Stimulated activated CD8-positive, alpha-beta memory T cell treated with anti-CD3 and anti-CD28 coated beads, Interleukin-12 subunit alpha, Interleukin-12 subunit beta, amount 100 ng/mL, for 24 hours (primary cell): ENCODE measurements around the gene PHC3.
"Not testable (repeated sequence)": the region's sequence is repeated elsewhere in the genome, so short reads cannot be mapped to it uniquely, and the experiment has no call there.

Experiments used
- DNase-seq: peaks from one replicate; pipeline ENCODE4 v3.0.0-alpha.2; 2020; ENCODE audit errors: extremely low read depth

Gene PHC3

DNA sequence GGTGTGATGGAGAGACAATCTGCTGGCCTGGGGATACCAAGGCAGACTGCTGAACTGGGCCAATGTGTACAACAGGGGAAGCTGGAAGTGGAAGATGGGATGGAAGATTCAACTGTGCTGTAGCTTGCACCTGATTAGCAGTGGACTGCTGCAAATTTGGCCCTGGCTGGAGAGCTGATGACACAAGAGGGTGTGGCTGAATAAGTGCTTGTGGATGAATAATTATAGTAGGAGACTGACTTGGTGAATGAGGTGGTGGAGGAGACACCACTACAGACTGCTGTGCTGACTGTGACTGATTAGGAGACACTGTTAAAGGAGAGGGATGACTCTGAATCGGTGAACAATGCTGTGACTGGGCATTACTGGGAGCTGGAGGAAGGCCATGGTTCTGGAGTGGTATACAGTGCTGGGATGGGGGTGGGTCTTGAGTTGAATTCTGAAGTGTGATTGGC is 52.5 kb downstream of the PHC3 start:
- no peak for DNase-seq

DNA sequence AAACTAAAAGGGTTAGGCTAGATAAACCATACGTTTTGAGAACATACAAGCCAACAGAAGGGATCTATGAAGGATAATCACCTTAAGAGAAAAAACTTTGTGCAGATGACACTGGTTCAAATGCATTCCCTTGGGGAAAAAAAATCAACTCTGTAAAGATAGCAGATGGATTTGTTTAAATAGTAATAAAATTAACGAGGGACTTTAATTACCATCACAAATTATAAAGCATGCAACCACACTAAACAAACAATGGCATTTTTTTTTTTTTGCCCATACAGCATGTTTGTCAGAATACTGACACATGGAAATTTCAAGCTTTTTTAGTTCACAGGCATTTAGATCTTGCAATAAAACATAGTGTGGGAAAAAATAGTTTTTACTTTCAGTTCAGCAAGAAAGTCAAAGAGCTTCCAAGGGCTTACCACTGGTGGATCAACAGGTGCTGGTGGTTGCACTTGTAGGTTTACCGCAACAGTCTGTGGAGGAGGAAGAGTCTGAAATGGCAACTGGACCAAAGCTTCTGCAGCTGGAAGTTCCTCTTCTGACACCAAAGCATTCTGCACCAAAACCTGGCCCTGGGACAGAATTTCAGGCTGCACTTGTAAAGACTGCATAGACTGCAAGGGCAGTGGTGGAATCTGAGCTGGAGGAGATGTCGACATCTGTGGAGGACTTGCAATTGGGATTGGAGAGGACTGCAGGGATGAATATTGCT is 53.1 kb downstream of the PHC3 start:
- no peak for DNase-seq

DNA sequence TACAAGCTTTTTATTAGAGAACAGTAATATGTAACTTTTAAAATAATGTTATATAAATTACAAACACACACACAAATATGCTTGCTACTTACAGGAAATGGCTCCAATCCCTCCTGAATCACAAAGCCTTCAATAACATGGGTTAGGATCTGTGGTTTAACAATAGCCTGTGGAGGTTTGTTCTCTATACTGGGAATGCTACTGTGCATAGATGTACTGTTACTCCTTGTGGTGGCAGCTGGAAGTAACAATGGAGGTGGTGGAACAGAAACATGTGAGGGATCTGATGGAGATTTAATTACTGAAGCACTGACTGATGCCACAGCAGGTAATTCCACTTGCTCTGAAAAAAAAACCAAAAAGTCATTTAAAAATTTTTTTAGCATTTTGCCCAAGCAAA is 64.4 kb downstream of the PHC3 start:
- no peak for DNase-seq

DNA sequence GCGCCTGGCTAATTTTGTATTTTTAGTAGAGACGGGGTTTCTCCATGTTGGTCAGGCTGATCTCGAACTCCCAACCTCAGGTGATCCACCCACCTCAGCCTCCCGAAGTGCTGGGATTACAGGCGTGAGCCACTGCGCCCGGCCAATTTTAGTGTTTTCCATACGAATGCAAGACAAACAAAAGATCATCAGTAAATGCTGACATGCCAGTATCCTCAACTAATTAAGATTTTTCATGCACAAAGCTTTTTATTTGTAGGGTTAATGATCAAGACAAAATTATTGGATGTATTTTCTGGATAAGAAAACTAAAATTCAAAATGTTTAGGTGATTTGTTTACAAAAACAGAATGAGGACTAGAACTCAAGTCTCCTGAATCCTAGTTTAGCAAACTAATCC is 67.4 kb downstream of the PHC3 start:
- not testable (repeated sequence) for DNase-seq

DNA sequence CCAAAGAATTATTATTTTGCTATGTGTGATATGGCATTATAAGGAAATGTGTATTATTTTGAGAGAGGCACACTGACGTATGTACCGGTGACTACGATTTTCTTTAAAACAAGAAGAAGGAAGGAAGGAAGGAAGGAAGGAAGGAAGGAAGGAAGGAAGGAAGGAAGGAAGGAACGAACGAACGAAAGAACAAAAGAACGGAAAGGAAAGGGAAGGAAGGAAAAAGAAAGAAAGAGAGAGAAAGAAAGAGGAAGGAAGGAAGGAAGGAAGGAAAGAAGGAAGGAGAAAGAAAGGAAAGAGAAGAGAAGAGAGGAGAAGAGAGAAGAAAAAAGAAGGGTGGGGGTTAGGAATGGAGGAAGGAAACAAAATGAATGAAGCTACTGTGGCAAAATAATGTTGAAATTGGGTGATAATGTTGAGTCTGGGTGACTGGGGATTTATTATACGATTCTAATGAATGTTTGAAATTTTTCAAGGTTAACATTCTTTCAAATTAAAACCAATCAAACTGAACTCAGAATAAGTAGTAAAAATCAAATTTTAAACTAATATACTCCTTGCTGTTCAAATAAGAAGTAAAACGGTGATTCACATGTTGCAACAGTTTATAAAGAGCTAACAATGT is 70.3 kb downstream of the PHC3 start:
- no peak for DNase-seq

DNA sequence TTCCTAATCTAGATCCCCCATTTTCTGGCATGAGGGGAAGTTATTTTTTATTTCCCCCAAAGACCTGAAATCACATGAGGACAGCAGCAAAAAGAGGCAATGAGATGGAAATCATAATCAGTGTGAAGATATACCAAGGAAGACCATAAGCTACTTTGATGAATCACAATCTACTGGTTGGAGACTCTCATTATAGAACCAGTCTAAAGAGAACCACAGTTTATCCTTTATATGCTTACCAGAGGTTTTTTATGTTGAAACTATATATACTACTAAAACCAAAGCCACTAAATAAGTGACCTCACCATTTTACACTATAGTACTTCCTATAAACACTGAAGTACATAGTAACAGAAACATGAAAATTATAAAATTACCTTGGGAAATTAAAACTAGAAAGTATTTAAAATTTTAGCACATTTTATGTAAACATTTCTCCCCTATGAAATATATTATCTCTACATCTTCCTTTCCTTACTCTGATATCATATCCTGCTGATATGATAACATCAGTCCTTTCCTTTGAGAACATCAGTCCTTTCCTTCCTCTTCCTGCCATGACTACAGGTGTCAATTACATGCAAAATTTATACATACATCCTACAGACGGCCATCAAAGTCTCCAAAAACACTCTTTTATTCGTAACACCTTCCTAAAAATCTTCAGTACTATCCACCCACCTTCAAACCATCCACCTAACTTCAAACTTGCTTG is 71.8 kb downstream of the PHC3 start:
- DNase-seq: no peak

DNA sequence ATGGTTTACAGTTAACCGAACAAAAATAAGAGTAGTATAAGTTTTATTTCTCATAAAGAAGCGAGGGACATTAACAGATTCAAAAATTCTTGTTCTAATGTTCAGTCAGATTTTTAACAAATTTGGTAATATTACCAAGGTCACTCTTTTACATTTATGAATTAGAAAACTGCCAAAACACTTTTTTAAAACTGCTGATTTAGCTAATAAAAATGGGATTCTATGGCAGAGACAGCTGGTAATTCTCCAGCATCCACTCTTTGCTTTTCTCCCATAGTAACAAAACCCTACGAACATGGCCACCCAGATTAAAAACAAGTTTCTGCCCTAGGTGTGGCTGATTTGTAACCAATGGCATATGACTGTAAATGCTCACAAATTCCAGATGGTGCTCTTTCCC is 72.6 kb downstream of the PHC3 start:
- DNase-seq: no peak

DNA sequence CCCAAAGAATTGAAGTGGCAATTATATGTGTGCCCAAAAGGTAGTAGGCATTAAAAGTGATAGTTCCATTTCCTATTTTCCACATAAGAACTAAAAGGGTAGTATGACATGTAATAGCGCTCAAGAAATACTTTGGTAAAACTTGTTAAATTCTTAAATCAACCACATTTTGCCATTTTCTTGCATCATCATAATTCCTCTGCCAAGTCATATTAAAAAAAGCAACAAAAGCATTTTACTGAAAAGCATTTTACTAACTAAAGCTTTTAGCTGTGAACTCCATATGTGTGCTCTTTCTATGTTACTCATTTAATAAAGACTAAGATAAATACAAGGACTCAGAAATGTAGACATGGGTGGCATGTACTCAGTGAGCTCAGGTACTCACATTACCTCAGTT is 73.6 kb downstream of the PHC3 start:
- DNase-seq: no peak

DNA sequence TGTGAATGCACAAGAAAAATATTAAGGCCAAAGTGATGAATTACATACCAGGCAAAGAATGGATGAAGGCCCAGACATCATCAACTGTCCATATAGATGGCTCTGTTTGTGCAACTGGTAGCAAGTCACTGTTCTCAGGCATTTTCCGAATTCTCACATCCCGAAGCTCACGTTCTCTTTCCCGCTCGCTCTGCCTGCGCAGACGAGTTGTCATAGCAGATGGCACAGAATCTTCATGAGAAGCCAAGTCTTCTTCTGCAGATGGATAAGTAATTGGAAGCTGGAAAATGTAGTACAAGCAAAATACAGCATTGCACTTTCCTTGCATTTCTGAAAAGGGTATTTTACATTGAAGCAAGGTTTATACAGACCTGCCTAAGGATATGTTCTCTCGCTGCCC is 79.1 kb downstream of the PHC3 start:
- DNase-seq: no peak

DNA sequence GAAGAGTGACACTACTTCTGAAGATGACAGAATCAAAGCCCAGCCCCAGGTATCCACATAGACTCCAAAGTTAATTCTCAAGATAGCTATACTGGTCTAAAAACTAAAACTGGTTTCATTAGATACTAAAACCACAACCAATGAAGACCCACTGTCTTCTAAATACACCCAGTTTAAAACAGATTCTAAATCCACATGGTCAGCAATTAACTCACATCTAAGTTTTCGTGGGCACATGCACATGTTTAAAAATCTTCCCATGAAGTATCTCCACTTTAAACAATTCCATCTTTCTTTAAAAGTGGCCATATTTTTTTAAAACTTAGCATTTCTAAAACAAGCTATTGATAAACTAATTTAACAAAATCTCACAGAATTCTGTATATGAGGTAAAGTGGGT is 80.6 kb downstream of the PHC3 start:
- DNase-seq: no peak

DNA sequence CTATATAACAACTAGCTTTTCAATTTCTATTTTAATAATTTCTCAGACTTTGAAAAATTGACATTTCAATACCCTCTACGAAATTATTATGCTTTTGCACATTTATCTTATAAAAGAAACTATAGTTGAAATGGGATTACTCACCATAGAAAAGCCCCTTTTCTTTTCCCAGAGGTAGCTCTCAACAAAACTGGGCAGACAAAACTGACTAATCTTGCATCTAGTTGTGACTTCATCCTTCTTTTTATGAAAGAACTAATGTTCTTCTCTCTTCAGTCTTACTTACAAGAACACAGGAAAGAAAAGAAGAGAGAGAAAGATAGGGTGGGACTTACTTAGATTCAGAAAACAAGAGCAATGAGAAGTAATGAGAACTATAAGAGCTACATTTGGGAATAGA is 82.8 kb downstream of the PHC3 start:
- no peak for DNase-seq

DNA sequence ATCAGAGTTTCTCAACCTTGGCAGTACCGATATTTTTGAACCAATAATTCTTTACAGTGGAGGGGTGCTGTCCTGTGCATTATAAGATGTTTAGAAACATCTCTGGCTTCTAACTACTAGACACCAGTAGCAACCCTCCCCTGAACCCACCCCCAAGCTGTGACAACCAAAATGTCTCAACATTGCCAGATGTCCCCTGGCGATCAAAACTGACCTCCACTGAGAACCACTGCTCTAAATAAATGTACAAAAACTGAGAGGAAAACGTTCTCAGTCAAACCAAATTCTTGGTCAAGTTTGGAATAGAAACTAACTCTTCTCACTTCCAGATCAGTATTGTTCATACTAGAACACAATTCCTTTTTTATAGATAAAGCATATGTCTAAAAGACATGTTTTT is 85.2 kb downstream of the PHC3 start:
- no peak for DNase-seq

DNA sequence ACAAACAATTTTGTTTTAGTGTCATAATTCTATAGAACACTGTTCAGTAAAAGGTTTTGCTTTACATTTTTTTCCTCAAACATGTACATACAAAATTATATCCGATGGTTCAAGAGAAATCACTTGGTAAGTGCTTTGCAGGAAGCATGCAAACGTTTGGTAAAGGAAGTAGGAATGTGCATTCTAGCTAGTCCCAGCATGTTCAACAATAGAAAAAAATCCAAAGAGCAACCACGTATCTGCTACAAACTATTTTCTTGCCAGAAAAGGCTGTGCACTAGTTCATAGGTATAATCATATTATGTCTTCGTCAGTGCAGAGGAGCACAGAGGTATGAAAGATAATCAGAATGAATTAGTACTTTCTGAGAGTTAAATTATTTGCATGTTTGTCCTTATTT is 85.8 kb downstream of the PHC3 start:
- no peak for DNase-seq

DNA sequence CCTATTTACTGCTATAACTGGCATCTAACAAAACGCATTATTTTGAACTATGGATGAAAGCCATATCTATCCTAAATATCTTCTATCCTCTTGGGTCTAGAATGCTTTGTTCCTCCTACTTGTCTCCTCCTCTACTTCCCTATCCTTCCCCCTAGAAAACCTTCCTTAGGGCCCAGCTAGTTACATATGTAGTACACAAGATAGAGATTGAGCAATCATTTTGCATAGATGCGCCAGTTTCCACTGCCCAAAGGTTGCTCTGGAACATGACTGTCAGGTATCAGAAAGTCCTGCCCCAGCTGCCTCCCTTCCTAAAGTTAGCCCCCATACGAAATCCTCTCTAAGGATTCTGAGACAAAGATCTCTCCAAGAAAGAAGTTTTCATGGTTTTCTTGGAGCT is 88.6 kb downstream of the PHC3 start:
- DNase-seq: no peak

DNA sequence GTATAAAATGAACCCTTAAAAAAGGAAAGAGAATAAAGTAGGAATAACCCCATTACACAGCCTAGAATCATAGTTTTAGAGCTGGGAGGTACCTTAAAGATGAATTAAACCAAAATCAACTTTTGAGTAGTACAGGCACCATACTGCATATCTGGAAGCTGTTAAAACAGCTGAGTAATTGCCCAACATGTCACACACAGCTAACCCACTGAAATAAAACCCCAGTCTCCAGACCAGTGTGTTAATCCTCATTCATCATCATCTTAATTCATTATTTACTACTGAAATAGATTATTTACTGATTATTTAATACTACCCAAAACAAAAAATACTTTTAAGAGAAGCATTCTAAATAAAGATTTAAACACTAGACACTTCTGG is 90.9 kb downstream of the PHC3 start:
- no peak for DNase-seq

DNA sequence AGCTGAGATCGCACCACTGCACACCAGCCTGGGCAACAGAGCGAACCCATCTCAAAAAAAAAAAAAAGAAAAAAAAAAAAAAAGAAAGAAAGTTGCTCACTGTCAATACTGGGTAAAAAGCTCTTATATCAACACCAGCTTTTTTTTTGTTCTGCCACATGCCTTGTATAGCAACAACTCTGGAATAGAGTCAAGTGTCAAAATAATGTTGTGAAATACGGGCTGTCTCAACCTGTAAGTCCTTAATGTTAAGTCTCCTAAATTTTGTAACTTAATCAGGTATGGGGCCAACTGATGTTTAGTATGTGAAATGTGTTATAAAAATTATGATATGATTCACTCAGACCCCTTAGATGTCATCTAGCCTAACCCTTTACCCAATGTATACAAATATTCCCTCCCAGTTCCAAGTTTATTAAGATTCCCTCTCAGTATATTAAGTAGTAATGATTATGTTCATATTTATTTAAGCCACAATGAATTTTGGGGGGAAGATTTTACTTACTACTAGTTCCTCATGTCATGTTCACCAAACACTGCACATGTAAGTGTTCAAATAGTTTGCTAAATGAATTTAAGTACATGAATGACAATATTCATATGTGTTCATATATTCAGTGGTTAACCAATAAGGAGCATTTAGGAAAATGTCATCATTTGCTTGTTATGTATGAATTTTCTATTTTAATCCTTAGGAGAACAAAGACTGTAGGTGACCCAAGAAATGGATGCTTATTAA is 91.5 kb downstream of the PHC3 start:
- no peak for DNase-seq

DNA sequence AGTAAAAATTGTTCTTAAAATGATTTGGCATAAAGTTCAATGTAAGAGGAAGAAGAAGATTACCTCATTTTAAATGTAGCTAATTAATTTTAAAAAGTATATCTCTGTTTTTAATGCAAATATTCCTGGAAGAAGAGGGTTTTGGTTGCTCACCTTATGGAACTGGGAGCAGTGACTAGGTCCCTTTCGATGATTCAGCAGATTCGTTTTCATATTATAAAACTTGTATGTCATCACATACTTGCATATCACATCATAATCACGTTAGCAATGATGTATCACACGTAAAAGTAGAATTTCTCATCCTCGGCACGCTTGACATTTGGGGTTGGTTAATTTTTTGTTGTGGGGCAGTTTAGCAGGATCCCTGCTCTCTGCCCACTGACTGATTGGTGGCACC is 96.1 kb downstream of the PHC3 start:
- DNase-seq: no peak

DNA sequence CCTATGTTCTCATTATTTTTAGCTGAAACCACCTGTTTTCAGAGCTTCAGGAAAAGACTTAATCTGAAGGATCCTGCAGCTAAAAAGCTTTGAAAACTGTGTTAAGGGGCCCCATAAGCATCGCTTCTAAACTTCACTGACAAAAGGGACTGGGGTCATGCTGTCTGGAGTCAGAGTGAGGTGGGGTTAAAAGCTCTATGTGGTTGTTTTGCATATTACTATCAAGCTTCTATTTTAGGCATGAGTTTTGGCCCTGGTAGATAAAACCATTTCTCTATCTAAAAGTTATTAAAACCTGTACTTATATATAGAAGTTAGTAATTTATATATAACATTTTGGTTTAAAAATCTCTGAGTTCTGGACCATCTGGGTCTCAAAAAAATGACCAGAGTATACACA is 98.2 kb downstream of the PHC3 start:
- no peak for DNase-seq

DNA sequence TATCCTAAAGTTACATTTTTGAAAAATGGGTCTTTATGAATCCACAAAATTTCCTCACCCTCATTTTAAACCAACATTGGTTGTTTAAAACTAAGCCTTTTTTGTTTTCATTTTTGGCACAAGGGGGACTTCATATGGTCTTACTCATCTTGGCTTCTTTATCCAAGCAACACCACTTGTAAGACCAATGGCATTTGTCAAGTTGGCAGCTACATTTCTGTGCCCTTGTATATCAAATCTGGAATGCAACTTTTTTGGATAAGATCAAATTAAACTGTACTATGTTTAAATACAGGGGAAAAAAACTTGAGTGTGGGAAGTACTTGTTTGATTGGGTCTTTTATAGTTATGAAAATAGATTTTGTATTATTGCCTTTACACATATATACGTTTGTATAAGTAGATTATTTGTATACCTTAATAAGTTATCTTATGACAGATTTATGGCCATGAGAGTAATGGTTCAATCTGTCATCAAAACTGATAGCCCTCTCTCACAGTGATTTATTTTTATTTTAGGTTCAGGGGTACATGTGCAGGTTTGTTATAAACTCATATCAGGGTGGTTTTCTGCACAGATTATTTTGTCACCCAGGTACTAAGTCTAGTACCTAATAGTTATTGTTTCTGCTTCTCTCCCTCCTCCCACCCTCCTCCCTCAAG is 100.3 kb downstream of the PHC3 start:
- no peak for DNase-seq

DNA sequence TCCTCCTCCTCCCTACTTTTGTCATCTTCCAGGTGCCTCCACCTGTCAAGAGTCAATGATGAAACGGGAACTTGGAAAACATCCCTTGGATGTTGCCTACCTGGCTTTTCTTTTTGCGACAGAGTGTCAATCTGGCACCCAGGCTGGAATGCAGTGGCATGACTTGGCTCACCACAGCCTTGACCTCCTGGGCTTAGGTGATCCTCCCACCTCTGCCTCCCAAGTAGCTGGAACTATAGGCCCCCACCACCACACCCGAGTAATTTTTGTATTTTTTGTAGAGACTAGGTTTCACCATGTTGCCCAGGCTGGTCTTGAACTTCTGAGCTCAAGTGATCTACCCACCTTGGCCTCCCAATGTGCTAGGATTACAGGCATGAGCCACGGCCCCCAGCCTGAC is 100.9 kb downstream of the PHC3 start:
- DNase-seq: no peak

DNA sequence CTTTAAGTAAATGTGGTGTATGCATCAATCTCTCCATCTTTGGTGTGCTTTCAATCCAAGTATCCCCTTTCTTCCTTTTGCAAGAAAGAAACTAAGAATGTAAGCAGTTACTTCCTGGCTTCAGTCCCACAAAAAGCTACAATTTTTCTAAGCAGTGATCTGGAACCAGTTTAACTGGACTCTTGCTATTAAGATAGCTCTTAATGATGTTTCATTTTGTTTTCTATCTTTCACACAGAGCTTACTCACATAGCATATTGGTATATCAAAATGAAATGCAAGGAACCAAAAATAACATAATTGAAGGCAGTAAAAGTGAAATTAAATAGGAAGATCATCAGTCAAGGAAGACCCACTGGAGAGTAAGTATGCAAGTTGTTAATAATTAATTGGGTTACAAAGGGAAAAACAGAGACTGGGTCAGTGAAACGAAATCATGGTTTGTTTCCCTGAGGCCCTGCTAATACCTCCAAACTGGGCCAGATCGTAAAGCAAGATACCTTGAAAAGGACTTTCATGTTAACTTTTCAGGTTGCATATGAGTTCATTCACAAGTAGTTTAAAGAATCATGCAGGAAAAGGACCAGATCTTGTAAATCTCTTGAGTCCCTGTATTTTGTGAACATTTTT is 101.9 kb downstream of the PHC3 start:
- DNase-seq: no peak
